Endodermal cell (in vitro differentiated cells): ENCODE measurements around the gene ENTR1. TPM values are rescaled to one million over a fixed set of nuclear protein-coding genes. Genes with fewer than 3 reads are reported as not detected.

Source experiments
- DNase-seq: peaks from one replicate; pipeline ENCODE4 v3.0.0-alpha.2; 2017
- H3K27ac ChIP-seq: 2 replicates; pipeline ENCODE4 v1.5.1; 2013; ENCODE audit warnings: mild to moderate bottlenecking, low read depth, low read length, moderate library complexity
- H3K27me3 ChIP-seq: 2 replicates; pipeline ENCODE4 v1.6.1; 2013; ENCODE audit warnings: mild to moderate bottlenecking, low read length, moderate library complexity; ENCODE audit not compliant: insufficient read depth, control insufficient read depth, poor library complexity, severe bottlenecking
- H3K36me3 ChIP-seq: 2 replicates; pipeline ENCODE4 v1.7.0; 2013; ENCODE audit warnings: mild to moderate bottlenecking, low read length, moderate library complexity; ENCODE audit not compliant: control insufficient read depth, insufficient read depth
- H3K4me1 ChIP-seq: one replicate; pipeline ENCODE4 v1.7.0; 2013; ENCODE audit warnings: low read length; ENCODE audit not compliant: control insufficient read depth, insufficient read depth
- H3K4me3 ChIP-seq: 2 replicates; pipeline ENCODE4 v1.5.1; 2013; ENCODE audit warnings: mild to moderate bottlenecking, low read length, moderate library complexity
- H3K9ac ChIP-seq: 2 replicates; pipeline ENCODE4 v1.6.1; 2013; ENCODE audit warnings: mild to moderate bottlenecking, low read length, moderate library complexity; ENCODE audit not compliant: poor library complexity, severe bottlenecking; ENCODE audit errors: extremely low read depth
- H3K9me3 ChIP-seq: 2 replicates; pipeline ENCODE4 v1.6.1; 2013; ENCODE audit warnings: mild to moderate bottlenecking, low read length, moderate library complexity; ENCODE audit not compliant: control insufficient read depth
- H3K27ac Mint-ChIP-seq: 2 replicates; pipeline ENCODE4 v1.8.0; 2020; ENCODE audit warnings: mixed read lengths
- H3K27me3 Mint-ChIP-seq: 2 replicates; pipeline ENCODE4 v1.8.0; 2021; ENCODE audit warnings: mild to moderate bottlenecking, mixed read lengths; ENCODE audit not compliant: insufficient read depth
- H3K36me3 Mint-ChIP-seq: 2 replicates; pipeline ENCODE4 v1.8.0; 2020; ENCODE audit warnings: low read depth, mixed read lengths
- H3K4me1 Mint-ChIP-seq: 2 replicates; pipeline ENCODE4 v1.8.0; 2020; ENCODE audit warnings: mixed read lengths
- H3K4me3 Mint-ChIP-seq: 2 replicates; pipeline ENCODE4 v1.8.0; 2020; ENCODE audit warnings: mild to moderate bottlenecking, moderate library complexity, mixed read lengths
- H3K9me3 Mint-ChIP-seq: 2 replicates; pipeline ENCODE4 v1.8.0; 2020; ENCODE audit warnings: mild to moderate bottlenecking, mixed read lengths
- CTCF ChIP-seq: fragments of 200-600 bp; sonication (generic); conservative IDR thresholded peaks from 2 replicates; pipeline ENCODE4 v1.5.0; 2021; ENCODE audit warnings: antibody characterized with exemption, mild to moderate bottlenecking
- WGBS, 2 experiments: methylation state at CpG; one replicate each; pipeline versions ENCODE4 v1.1.5 to v1.1.7; 2013; ENCODE audit warnings: missing lambda C conversion rate in 2 of 2, mixed read lengths in 1 of 2; ENCODE audit not compliant: insufficient coverage in 1 of 2, insufficient read length in 1 of 2; 5-methylcytosine and 5-hydroxymethylcytosine counted together
- total RNA-seq, 2 donors: library from RNA; stranded (reverse); fragmentation: NEBNext Ultra II Directional in 1 of 2; extraction: Animal tissue kit (Norgen Biotek cat#: 25700) in 1 of 2; gene quantifications; 2 replicates in 1 of 2; 3 replicates in 1 of 2; pipeline ENCODE4 v1.2.1, GENCODE V29; 2021

The ENTR1 gene
- total RNA-seq, 2 donors from 2014 or later: 76.6 to 83.1 TPM

DNA sequence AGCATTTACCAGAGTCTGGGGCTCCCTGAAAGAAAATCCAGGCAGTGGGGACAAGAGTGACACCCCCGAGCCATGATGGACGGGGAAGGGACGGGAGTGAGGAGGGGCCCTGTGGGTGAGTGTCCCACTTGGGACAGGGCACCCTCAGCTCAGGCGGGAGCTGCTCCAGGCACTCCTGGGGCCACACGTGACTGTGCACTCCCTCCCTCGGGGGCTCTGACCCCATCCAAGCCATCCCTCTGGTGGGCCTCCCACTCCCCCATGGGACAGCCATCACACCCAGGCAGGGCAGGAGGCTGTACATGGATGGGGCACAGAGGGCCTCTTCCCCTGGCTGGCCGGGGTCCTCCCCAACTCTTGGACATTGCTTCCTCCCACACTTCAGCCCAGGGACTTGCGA lies 34.0 kb downstream of the ENTR1 start:
- Histone ChIP-seq H3K9me3 (no peaks in the 10 kb centered on the region), H3K4me1 (no peaks in the 10 kb centered on the region), H3K36me3 (peaks cover 13% of the 10 kb centered on the region), H3K27me3 (no peaks in the 10 kb centered on the region), H3K9ac (no peak overlapping the region), H3K27ac (no peak overlapping the region), H3K4me3 (no peak overlapping the region)
- peaks cover 2% of the 10 kb centered on the region for H3K36me3 Mint-ChIP-seq
- DNase-seq: no peak
- H3K4me1 Mint-ChIP-seq: no peaks in the 10 kb centered on the region
- no peaks in the 10 kb centered on the region for H3K9me3 Mint-ChIP-seq
- H3K4me3 Mint-ChIP-seq: no peak overlapping the region
- no peak for TF ChIP-seq CTCF
- 94 to 100% methylated on average over 3 to 8 of the region's 8 CpGs for WGBS, 2 experiments
- H3K27ac Mint-ChIP-seq: no peak overlapping the region
- H3K27me3 Mint-ChIP-seq: no peaks in the 10 kb centered on the region

- Histone ChIP-seq H3K4me1 (no peaks in the 10 kb centered on the region), H3K36me3 (peaks cover 13% of the 10 kb centered on the region), H3K9me3 (no peaks in the 10 kb centered on the region), H3K4me3 (no peak overlapping the region), H3K27me3 (no peaks in the 10 kb centered on the region), H3K27ac (peak overlapping the region; percentile 44), H3K9ac (no peak overlapping the region)
- H3K27ac Mint-ChIP-seq: no peak overlapping the region
- H3K36me3 Mint-ChIP-seq: no peaks in the 10 kb centered on the region
- no peak for DNase-seq
- 95% methylated on average over 12 of the region's 12 CpGs for WGBS, 2 experiments
- no peak overlapping the region for H3K4me3 Mint-ChIP-seq
- H3K4me1 Mint-ChIP-seq: no peaks in the 10 kb centered on the region
- no peaks in the 10 kb centered on the region for H3K27me3 Mint-ChIP-seq
- TF ChIP-seq CTCF: no peak
- no peaks in the 10 kb centered on the region for H3K9me3 Mint-ChIP-seq
Observed at GRCh38 chr9:136375096-136375495, 35.3 kb downstream of the ENTR1 start.

- no peaks in the 10 kb centered on the region for H3K27me3 Mint-ChIP-seq
- no peaks in the 10 kb centered on the region for H3K9me3 Mint-ChIP-seq
- DNase-seq: no peak
- H3K4me3 Mint-ChIP-seq: no peak overlapping the region
- no peak for TF ChIP-seq CTCF
- Histone ChIP-seq H3K9me3 (no peaks in the 10 kb centered on the region), H3K27me3 (no peaks in the 10 kb centered on the region), H3K4me3 (no peak overlapping the region), H3K36me3 (peaks cover 13% of the 10 kb centered on the region), H3K9ac (no peak overlapping the region), H3K27ac (no peak overlapping the region), H3K4me1 (no peaks in the 10 kb centered on the region)
- peak overlapping the region; percentile 13 for H3K27ac Mint-ChIP-seq
- H3K36me3 Mint-ChIP-seq: no peaks in the 10 kb centered on the region
- 93 to 98% methylated on average over 10 to 14 of the region's 14 CpGs for WGBS, 2 experiments
- no peaks in the 10 kb centered on the region for H3K4me1 Mint-ChIP-seq
Observed at GRCh38 chr9:136374183-136374575, 36.2 kb downstream of the ENTR1 start.
